ENCODE measurements around the gene INHBE.
"Not testable (repeated sequence)": the region's sequence is repeated elsewhere in the genome, so short reads cannot be mapped to it uniquely, and the experiment has no call there.

Gene INHBE, protein sequence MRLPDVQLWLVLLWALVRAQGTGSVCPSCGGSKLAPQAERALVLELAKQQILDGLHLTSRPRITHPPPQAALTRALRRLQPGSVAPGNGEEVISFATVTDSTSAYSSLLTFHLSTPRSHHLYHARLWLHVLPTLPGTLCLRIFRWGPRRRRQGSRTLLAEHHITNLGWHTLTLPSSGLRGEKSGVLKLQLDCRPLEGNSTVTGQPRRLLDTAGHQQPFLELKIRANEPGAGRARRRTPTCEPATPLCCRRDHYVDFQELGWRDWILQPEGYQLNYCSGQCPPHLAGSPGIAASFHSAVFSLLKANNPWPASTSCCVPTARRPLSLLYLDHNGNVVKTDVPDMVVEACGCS

DNA sequence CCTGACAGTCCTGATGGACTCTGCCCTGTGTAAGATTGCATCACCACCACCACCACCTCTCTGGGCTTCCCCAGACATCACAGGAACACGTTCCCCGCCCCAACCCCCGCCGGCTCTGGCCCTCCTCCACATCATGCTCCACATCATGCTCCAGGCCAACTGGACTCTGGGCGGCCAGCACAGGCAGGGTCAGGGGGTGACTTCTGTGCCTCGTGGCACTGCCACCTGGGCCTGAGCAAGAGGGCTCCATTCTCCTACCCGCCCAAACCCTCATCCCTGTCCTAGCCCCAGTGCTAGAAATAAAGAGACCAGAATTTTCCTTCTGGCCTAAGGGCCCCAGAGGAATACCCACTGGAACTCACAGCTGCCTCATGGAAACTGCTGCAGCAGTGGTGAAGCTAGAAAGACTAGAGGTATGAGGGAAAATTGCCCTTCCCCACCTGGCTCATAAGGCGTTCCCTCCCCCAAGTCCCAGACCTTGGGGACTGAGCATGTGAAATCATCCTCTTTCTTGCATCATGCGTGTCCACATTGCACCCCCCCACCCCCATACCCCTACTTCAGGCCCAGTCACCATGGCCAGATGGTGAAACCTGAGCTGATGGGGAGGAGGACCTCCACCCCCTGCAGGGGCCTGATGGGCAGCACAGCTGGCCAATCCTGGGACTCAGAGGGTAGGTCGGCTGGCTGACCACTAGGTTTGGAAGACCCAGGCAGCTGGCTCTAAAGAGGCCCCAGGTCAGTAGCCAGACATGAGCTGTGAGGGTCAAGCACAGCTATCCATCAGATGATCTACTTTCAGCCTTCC lies at the start of gene INHBE:
Gene INHBE (plus strand): TSS at position 742 of the 808 bp plus-strand sequence. CDS start 230 bp downstream, outside the sequence.
- no peak for DNase-seq

DNA sequence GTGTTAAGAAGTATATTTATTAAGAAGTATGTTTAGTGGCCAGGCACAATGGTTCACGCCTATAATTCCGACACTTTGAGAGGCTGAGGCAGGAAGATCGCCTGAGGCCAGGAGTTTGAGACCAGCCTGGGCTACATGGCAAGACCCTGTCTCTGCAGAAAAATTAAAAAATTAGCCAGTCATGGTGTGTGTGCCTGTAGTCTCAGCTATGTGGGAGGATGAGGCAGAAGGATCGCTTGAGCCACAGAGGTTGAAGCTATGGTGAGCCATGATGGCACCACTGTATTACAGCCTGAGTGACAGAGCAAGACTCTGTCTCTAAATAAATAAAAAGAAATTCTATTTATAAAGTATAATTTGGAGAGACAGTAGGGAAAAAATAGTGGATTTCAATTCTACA lies 44.6 kb upstream of the INHBE start:
- no peak for DNase-seq

DNA sequence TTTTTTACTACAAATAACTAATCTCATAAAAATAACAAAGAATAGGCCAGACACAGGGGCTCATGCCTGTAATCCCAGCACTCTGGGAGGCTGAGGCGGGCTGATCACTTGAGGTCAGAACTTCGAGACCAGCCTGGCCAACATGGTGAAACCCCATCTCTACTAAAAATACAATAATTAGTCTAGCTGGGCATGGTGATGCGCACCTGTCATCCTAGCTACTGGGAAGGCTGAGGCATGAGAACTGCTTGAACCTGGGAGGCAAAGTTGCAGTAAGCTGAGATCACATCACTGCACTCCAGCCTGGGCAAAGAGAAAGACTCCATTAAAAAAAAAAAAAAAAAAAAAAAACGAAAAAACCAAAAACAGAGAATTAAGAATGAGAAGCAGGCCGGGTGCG lies 40.9 kb upstream of the INHBE start:
- not testable (repeated sequence) for DNase-seq

DNA sequence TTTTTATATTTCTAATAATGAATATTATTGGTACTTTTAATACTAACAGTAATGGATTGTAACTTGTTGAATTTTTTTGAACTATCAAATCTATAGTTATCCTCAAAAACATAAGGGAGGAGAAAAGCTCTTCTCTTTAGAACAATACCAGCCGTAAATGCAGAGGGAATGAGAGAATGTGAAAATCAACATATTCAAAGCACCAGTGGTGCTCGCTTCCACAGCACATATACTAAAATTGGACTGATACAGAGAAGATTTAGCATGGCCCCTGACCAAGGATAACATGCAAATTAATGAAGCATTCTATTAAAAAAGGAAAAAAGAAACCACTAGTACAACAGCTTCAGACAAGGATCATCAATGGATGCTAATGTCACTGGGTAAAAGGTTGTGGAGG lies 40.0 kb upstream of the INHBE start:
- DNase-seq = no peak

DNA sequence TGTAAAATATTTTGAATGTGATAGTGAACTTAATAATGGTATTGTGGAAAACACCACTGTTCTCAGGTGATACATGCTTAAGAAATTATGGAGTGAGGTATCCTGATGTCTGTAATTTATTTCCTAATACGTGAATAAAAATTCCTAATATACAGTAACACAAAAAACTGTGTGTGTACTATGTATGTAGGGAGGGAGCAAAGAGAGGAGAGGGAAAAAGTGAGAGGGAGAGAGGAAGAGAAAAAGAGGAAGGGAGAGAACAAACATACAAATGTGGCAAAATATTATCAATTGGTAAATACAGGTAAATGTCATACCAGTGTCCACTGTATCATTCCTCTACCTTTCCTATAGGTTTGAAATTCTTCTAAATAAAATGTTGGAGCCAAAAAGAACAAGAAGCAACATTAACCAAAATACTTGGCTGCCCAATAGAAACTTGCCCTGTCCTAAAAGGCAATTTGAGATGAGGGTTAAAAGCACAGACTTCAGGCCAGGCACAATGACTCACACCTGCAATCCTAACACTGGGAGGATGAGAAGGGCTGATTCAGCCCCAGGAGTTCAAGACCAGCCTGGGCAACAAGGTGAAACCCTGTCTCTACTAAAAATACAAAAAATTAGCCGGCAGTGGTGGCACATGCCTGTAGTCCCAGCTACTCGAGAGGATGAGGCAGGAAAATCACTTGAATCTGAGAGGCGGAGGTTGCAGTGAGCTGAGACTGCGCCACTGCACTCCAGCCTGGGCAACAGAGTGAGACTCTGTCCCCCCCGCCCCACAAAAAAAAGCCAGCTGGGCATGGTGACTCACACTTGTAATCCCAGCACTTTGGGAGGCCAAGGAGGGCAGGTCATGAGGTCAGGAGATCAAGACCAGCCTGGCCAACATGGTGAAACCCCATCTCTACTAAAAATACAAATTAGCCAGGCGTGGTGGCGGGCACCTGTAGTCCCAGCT lies 38.8 kb upstream of the INHBE start:
- DNase-seq = no peak

DNA sequence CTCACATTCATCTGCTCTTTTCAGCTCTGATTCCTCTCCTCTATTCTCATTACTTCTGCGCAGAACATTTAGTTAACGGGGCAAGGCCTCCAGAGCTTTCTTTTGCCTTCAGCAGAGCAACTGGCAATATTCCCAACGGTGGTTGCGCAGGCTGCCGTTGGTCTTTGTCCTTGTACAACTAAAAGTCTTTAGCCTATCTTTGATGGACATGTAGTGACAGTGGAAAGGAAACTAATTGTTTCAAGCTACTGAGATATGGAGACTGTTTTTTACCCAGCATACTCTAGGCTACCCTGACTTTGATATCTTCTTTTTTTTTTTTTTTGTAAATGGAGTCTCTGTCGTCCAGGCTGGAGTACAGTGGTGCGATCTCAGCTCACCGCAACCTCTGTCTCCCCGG lies 36.9 kb upstream of the INHBE start:
- DNase-seq = no peak

DNA sequence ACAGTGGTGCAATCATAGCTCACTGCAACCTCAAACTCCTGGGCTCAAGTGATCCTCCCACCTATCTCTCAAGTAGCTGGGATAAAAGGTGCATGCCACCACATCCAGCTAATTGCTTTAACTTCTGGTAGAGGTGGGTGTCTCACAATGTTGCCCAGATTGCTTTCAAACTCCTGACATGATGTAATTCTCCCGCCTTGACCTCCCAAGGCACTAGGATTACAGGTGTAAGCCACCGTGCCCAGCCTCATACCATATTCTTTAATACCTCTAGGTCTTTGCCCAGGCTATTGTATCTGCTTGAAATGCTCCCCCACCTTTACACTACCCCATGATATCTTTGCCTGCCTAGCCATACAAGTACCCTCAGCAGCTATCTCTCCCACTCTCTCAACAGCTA lies 35.6 kb upstream of the INHBE start:
- no peak for DNase-seq

DNA sequence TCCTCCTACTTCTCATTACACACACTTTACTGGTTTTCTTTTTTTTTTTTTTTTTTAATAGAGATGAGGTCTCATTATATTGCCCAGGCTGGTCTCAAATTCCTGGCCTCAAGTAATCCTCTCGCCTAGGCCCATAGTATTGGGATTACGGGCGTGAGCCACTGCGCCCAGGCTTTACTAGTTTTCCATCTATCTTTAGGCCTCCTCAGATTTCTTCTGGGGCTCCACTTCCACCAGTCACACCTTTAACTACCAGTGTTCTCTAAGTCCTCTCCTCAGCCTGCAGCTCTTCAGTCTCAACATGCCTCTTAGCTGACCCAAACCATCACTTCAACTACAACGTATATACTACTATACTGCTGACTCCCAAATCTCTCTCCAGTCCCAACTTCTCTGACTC lies 34.6 kb upstream of the INHBE start:
- DNase-seq = no peak

DNA sequence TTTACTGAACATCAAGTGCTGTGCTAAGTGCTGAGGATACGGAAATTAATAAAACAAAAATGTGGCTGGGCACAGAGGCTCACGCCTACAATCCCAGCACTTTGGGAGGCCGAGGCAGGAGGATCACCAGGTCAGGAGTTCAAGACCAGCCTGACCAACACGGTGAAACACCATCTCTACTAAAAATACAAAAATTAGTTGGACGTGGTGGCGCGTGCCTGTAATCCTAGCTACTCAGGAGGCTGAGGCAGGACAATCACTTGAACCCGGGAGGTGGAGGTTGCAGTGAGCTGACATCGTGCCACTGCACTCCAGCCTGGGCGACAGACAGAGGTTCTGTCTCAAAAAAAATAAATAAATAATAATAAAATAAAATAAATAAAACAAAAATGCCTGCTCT lies 28.2 kb upstream of the INHBE start:
- not testable (repeated sequence) for DNase-seq

DNA sequence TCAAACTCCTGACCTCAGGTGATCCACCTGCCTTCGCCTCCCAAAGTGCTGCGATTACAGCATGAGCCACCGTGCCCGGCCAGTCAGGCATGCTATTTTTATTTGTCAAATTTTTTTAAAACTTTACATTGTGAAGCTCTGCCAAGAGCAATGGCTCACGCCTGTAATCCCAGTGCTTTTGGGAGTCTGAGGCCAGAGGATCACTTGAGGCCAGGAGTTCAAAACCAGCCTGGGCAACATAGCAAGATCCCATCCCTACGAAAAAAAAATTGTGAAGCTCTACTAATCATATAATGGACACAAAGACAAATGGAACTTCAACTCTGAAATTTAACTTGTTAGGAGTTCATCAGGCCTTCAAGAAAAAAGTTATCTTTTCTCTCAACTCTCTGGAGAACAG lies 26.1 kb upstream of the INHBE start:
- DNase-seq = no peak

DNA sequence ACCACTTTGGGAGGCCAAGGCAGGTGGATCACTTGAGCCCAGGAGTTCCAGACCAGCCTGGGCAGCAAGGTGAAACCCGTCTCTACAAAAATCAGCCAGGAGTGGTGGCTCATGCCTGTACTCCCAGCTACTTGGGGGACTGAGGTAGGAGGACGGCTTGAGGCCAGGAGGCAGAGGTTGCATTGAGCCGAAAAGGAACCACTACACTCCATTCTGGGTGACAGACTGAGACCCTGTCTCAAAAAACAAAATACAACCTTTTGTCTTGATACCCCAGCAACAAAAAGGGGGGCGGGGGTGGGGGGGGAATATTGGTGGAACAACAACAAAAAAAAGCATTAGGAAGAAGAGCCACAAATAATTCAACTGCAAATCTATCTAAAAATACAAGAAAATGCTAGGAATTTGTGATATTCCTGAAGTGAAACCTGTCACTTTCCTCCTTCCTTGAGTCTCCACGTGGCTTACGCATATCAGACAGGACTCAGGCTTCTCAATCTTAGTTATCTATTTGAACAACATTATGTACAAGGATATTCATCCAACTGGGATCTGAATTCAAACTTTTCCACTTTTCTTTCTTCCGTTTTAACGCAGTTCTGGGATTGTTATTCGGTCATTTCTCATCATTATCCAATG lies 25.5 kb upstream of the INHBE start:
- DNase-seq = no peak

DNA sequence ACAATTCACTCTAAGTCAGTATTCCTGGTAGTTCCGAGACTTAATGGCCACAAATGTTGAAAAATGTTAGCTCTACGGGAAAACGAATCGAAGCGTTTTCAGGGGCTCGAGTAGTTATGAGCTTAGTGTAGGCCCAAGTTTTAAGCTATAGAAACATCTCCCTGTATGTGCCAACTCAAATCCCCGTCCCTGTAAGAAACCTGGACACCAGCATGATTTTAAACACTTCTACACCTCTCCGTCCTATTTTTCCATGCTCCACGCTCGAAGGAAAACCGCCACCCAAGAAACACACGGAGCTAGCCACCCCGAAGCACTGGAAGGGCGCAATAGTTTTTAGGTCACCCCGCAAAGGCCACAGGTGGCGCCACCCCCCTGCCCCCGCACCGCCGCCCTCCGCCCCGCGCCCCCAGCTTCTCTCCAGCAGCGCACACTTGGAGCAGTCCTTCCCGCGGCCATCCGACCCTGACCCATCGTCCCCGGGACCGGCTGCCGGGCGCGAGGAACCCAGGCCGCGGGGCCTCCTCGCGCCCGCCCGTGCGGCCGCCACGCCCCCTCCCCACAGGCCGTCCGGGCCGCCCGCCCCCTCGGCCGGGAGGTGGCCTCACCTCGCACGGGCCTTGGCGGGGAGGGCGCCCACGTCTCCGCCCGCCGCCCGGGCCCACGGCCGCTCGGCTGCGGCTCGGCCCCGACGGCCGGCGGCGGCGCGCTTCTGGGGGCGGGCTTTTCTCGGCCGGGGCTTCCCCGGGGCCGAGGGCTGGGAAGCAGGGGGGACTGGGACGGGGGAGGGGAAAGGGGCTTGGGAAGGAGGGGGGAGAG lies 24.8 kb upstream of the INHBE start:
- peak in 9 of 14 donors; percentile 21 to 72 (median 50) for DNase-seq

DNA sequence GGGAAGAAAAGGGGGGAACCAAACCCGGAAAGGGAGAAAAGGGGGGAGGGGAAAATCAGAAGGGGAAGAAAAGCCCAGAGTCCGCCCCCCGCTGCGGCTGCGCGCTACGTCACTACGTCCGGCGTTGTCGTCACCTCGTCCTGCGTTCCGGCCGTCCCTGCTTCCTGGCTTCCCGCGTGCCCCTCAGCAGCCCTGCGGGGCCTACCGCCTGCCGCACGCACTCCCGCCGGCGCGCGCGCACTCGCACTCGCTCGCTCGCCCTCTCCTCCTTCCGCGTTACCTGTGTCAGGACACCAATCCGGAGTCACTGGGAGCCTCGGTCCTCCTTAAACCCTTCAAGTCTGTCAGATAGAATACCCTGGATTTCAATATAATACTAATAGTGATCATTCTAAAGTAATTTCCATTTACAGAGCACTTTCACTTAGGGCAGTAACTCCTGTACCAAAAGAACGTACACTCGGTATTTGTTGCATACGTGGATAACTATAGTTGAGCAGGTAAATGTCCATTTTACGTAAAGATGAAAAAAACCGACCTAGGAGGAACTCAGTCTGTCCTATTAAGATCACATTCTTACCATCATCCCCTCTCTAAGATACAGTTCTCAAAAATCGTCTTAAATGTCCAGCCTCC lies 24.1 kb upstream of the INHBE start, which contains the start of gene R3HDM2:
Gene R3HDM2 (minus strand): TSS at position 113 of the 636 bp plus-strand sequence. CDS start 120,615 bp downstream, outside the sequence.
- DNase-seq = peak; percentile 54 to 94 (median 88)

DNA sequence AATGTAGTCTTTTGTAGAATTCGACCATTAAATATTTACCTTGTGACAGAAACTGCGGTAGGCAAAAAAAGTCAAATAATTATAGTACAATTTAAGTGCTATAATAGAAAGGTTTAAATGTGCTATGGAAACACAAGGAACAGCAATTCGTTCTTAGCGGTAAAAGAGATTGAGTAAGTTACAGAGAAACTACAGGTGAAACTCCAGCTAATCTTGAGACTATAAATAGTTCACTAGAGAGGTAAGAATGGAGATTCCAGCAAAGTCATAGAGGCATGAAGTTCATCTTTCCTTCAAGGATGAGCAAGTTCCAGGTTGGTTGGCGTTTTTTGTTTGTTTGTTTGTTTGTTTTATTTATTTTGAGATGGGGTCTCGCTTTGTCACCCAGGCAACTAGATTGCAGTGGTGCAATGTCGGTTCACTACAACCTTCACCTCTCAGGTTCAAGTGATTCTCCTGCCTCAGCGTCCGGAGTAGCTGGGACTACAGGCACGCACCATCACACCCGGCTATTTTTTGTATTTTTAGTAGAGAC lies 23.4 kb upstream of the INHBE start:
- no peak for DNase-seq

DNA sequence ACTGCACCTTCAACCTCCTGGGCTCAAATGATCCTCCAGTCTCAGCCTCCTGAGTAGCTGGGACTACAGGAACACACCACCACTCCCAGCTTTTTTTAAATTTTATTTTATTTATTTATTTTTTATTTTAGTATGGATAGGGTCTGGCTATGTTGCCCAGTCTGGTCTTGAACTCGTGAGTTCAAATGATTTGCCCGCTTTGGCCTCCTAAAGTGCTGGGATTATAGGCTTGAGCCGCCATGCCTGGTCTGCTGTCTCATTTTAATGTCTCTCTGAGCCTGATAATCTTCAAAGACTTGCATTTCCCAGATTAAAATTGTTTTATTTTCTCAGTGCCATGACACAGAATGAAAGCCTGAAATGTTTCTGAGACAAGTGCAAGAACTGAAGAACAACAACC lies 21.7 kb upstream of the INHBE start:
- DNase-seq = no peak

DNA sequence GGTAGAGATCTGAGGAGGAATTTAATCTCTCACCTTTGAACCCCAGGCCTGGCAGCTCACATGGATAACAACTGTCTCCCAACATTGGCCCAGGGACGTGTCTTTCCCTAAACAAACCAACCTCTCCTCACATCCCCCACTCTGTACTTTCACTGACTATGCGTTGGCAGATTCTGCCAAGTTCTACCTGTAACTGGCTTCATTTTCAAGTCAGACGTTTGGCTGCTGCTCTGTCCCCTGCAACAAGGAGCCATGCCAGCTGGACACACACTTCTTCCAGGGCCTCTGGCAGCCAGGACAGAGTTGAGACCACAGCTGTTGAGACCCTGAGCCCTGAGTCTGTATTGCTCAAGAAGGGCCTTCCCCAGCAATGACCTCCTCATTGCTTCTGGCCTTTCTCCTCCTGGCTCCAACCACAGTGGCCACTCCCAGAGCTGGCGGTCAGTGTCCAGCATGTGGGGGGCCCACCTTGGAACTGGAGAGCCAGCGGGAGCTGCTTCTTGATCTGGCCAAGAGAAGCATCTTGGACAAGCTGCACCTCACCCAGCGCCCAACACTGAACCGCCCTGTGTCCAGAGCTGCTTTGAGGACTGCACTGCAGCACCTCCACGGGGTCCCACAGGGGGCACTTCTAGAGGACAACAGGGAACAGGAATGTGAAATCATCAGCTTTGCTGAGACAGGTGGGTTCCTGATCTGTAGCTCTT lies 20.4 kb upstream of the INHBE start, which contains the start of gene INHBC:
Gene INHBC (plus strand): TSS at position 268 of the 707 bp plus-strand sequence. CDS start 103 bp downstream, at position 371.
- DNase-seq = no peak

DNA sequence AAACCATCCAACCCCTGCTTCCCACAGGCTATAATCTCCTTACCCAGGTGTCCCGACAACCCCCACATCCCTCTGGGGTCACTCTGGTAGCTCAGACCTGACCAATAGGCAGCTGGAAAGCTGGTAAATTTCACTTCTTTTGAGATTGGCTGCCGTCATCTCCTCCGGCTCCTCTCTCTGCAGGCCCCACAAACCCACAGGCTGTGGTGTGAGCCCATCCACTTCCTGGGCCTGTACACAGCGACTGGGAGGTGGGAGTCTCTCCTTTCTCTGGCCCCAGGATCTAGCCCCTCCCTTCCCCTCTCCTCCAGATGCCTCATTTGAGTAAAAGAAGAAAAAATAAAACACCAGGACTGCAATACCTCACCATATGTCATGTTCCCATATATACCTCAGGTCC lies 19.8 kb upstream of the INHBE start:
- DNase-seq = no peak

DNA sequence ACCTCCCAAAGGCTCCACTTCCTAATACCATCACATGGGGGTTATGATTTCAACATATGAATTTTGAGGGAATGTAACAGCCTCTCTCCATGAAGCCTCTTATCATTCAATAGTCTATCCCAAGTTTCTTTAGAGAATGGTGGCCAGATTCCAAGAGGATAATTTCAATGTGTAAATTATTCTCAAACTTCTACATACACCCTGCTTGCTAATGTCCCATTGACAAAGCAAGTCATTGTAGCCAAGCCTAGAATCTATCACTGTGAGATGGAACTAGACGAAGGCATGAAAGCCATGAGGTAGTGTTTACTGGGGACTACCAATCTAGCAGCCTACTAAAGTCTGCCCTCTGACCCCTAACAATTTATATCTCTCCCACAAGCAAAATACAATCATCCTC lies 16.7 kb upstream of the INHBE start:
- no peak for DNase-seq

DNA sequence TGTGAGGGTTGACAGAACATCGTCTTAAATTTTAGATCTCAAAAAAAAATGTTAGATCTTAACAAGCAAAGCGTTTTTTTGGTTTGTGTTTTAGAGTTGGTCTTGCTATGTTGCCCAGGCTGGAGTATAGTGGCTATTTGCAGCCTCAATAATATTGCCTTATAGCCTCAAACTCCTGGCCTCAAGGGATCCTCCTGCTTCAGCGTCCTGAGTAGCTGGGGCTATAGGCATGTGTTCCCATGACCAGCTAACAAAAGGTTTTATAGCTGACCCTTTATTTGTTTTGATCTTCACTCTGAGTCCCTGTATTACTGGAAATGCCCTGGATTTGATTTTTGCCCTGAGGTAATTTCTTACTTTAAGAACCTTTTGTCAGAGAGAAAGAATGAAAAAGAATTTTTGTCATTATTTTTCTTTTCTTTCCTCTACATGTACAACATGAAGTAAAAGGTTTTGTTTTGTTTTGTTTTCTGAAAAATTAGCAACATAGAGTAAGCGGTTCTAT lies 15.3 kb upstream of the INHBE start:
- DNase-seq = no peak
